ENCODE measurements around the gene ZNF423.

- TF ChIP-seq RAD21 (conservative IDR thresholded peaks at IDR 0.05) (no peak), CTCF (IDR thresholded peaks at IDR 0.05; ENCODE audit: poor library complexity, severe bottlenecking) (no peak), EZH2 (IDR thresholded peaks at IDR 0.05; ENCODE audit: borderline replicate concordance, insufficient read depth, low read length, poor library complexity, severe bottlenecking) (no peak), TAF1 (IDR thresholded peaks at IDR 0.05; ENCODE audit: low read depth) (no peak), MXI1 (conservative IDR thresholded peaks at IDR 0.05; ENCODE audit: poor library complexity, severe bottlenecking) (no peak)
Measured at GRCh38 chr16:49690778-49691177, 165.1 kb downstream of the ZNF423 start.
